ENCODE data around the gene CETN2.

GRCh38 chrX:152847281-152847680 is 16.7 kb upstream of the CETN2 start:
- TF ChIP-seq CTCF (IDR thresholded peaks at IDR 0.05), result no peak
- no peak for TF ChIP-seq POLR2A (IDR thresholded peaks at IDR 0.05)
